ENCODE results near the gene ADRA2C. TPM values are rescaled to one million over a fixed set of nuclear protein-coding genes. Genes with fewer than 3 reads are reported as not detected.

The ADRA2C gene
- total and polyA plus RNA-seq, 9 of the 15 experiments (the other 6 are each of a cell fraction or from before 2014, with no cell fraction given): 0.06 to 0.58 (median 0.14) TPM; not detected in 2

DNA sequence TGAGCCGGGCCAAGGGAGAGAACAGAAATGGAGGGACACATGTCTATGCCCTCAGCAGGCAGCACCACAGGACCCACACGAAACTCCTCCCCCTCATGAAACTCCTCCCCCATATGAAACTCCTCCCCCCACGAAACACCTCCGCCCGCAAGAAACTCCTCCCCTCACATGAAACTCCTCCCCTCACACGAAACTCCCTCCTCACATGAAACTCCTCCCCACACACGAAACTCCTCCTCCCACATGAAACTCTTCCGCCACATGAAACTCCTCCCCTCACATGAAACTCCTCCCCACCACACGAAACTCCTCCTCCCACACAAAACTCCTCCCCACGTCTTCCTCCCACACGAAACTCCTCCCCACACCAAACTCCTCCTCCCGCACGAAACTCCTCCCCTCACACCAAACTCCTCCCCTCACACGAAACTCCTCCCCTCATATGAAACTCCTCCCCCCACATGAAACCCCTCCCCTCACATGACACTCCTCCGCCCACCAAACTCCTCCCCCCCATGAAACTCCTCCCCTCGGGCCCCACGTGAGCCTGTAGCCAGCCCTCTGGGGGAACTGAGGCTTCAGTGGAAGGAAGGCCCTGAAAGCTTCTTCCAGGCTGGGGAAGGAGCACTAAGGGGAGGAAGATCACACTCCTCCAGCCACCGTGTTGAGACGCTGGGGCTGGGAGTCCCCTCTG lies 15.2 kb downstream of the ADRA2C start (continued):
- TF ChIP-seq, protein P1, sequence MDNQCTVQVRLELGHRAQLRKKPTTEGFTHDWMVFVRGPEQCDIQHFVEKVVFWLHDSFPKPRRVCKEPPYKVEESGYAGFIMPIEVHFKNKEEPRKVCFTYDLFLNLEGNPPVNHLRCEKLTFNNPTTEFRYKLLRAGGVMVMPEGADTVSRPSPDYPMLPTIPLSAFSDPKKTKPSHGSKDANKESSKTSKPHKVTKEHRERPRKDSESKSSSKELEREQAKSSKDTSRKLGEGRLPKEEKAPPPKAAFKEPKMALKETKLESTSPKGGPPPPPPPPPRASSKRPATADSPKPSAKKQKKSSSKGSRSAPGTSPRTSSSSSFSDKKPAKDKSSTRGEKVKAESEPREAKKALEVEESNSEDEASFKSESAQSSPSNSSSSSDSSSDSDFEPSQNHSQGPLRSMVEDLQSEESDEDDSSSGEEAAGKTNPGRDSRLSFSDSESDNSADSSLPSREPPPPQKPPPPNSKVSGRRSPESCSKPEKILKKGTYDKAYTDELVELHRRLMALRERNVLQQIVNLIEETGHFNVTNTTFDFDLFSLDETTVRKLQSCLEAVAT (IDR thresholded peaks at IDR 0.05): peak in 1 of 2 experiments; percentile 44; a peak in 1 of 4 replicates
- TF ChIP-seq, protein P2, sequence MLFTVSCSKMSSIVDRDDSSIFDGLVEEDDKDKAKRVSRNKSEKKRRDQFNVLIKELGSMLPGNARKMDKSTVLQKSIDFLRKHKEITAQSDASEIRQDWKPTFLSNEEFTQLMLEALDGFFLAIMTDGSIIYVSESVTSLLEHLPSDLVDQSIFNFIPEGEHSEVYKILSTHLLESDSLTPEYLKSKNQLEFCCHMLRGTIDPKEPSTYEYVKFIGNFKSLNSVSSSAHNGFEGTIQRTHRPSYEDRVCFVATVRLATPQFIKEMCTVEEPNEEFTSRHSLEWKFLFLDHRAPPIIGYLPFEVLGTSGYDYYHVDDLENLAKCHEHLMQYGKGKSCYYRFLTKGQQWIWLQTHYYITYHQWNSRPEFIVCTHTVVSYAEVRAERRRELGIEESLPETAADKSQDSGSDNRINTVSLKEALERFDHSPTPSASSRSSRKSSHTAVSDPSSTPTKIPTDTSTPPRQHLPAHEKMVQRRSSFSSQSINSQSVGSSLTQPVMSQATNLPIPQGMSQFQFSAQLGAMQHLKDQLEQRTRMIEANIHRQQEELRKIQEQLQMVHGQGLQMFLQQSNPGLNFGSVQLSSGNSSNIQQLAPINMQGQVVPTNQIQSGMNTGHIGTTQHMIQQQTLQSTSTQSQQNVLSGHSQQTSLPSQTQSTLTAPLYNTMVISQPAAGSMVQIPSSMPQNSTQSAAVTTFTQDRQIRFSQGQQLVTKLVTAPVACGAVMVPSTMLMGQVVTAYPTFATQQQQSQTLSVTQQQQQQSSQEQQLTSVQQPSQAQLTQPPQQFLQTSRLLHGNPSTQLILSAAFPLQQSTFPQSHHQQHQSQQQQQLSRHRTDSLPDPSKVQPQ (CRISPR knock-in tag; IDR thresholded peaks at IDR 0.05; ENCODE audit: borderline replicate concordance): no peak
- TF ChIP-seq RREB1 (CRISPR knock-in tag; IDR thresholded peaks at IDR 0.05): no peak
- no peak for TF ChIP-seq ZNF668 (CRISPR knock-in tag; IDR thresholded peaks at IDR 0.05)
- TF ChIP-seq FOSL1 (tag; conservative IDR thresholded peaks at IDR 0.05): no peak
- 0 out of 2 replicates have a peak, but pooled peaks have one; percentile 71 for TF ChIP-seq LARP7 (IDR thresholded peaks at IDR 0.05)
- no peak for TF ChIP-seq CREBBP (IDR thresholded peaks at IDR 0.05; ENCODE audit: low read depth, low read length)
- no peak for TF ChIP-seq MEIS2 (IDR thresholded peaks at IDR 0.05; ENCODE audit: partially characterized antibody)
- TF ChIP-seq PATZ1 (CRISPR knock-in tag; IDR thresholded peaks at IDR 0.05; ENCODE audit: borderline replicate concordance): no peak
- TF ChIP-seq SLC30A9 (CRISPR knock-in tag; IDR thresholded peaks at IDR 0.05): no peak
- no peak for TF ChIP-seq ZNF511 (CRISPR knock-in tag; IDR thresholded peaks at IDR 0.05)
- peak; percentile 22; the same call in 1 of the 2 replicates for TF ChIP-seq MTA1 (IDR thresholded peaks at IDR 0.05; ENCODE audit: borderline replicate concordance)
- TF ChIP-seq HDAC6 (IDR thresholded peaks at IDR 0.05; ENCODE audit: low read depth, low read length): no peak
- TF ChIP-seq STAT5A (IDR thresholded peaks at IDR 0.05; ENCODE audit: borderline replicate concordance, low read length): no peak
- TF ChIP-seq RAD51 (IDR thresholded peaks at IDR 0.05; ENCODE audit: borderline replicate concordance, low read depth): peak; percentile 81

Measured in K562 (cell line).